ENCODE data around the gene SYNGR4.
"Not testable (repeated sequence)": the region's sequence is repeated elsewhere in the genome, so short reads cannot be mapped to it uniquely, and the experiment has no call there.

SYNGR4 gene, protein sequence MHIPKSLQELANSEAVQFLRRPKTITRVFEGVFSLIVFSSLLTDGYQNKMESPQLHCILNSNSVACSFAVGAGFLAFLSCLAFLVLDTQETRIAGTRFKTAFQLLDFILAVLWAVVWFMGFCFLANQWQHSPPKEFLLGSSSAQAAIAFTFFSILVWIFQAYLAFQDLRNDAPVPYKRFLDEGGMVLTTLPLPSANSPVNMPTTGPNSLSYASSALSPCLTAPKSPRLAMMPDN

GRCh38 chr19:48363810-48364597, at the start of gene SYNGR4, which contains the start of gene TMEM143:
Gene SYNGR4, plus strand, starts transcription at chr19:48364367. Its CDS starts 1,476 bp downstream, at chr19:48365843.
Gene TMEM143, minus strand, starts transcription at chr19:48363940. Its CDS starts 20 bp downstream, at chr19:48363920.
- no peaks in the 10 kb centered on the region for H3K27me3 Mint-ChIP-seq
- H3K27ac Mint-ChIP-seq, result peak within 1 kb of the TSS; percentile 96
- peak within 1 kb of the TSS; percentile 93 for H3K4me3 Mint-ChIP-seq
- peaks cover 11% of the 10 kb centered on the region for H3K4me1 Mint-ChIP-seq (ENCODE audit: low read depth)
- H3K36me3 Mint-ChIP-seq, result no peaks in the 10 kb centered on the region
- no peaks in the 10 kb centered on the region for H3K9me3 Mint-ChIP-seq (ENCODE audit: low read depth)

DNA sequence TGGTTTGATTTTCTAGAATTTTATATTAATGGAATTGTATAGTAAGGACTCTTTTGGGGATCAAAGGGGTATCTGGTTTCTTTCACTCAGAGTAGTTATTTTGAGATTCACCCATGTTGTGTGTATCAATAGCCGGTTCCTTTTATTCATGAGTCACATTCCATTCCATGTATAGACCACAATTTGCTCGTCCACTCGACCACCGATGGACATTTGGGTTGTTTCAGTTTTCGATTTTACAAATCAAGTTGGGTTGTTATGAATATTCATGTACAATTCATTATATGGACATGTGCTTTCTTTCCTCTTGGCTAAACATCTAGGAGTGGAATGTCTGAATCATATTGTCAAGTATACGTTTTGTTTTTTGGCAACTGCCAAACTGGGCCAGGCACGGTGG, 48.5 kb upstream of the SYNGR4 start:
- no peak overlapping the region for H3K27ac Mint-ChIP-seq
- H3K4me1 Mint-ChIP-seq (ENCODE audit: low read depth), result peaks cover 10% of the 10 kb centered on the region
- H3K27me3 Mint-ChIP-seq, result no peaks in the 10 kb centered on the region
- H3K9me3 Mint-ChIP-seq (ENCODE audit: low read depth), result no peaks in the 10 kb centered on the region
- no peak overlapping the region for H3K4me3 Mint-ChIP-seq
- H3K36me3 Mint-ChIP-seq, result no peaks in the 10 kb centered on the region

- H3K4me3 Mint-ChIP-seq; H3K9me3 Mint-ChIP-seq (ENCODE audit: low read depth); H3K27ac Mint-ChIP-seq; H3K36me3 Mint-ChIP-seq; H3K27me3 Mint-ChIP-seq: not testable (repeated sequence)
- peaks cover 25% of the 10 kb centered on the region for H3K4me1 Mint-ChIP-seq (ENCODE audit: low read depth)
Measured at GRCh38 chr19:48317708-48317960, 46.5 kb upstream of the SYNGR4 start.

GRCh38 chr19:48318286-48318987, 45.7 kb upstream of the SYNGR4 start:
- Mint-ChIP-seq H3K4me1 (ENCODE audit: low read depth) (peaks cover 32% of the 10 kb centered on the region), H3K4me3 (no peak overlapping the region), H3K27me3 (no peaks in the 10 kb centered on the region), H3K27ac (no peak overlapping the region), H3K36me3 (no peaks in the 10 kb centered on the region), H3K9me3 (ENCODE audit: low read depth) (no peaks in the 10 kb centered on the region)

GRCh38 chr19:48319647-48320541, 44.3 kb upstream of the SYNGR4 start:
- peak overlapping the region; percentile 32 for H3K4me3 Mint-ChIP-seq
- peaks cover 46% of the 10 kb centered on the region for H3K4me1 Mint-ChIP-seq (ENCODE audit: low read depth)
- no peaks in the 10 kb centered on the region for H3K36me3 Mint-ChIP-seq
- no peaks in the 10 kb centered on the region for H3K9me3 Mint-ChIP-seq (ENCODE audit: low read depth)
- H3K27ac Mint-ChIP-seq, result no peak overlapping the region
- H3K27me3 Mint-ChIP-seq, result no peaks in the 10 kb centered on the region

DNA sequence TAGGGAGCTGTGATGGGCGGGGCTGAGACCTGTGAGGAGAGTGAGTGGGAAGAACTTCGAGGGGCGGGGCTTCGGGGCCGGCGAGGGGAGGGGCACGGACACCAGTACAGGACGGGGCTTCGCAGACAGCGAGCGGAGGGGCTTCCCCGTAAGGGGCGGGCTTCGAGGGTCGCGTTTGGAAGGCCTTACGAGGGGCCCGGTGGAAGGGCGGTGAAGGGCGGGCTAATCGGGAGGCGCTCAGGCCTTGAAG, 42.9 kb upstream of the SYNGR4 start:
- H3K4me3 Mint-ChIP-seq, result peak overlapping the region; percentile 88
- H3K36me3 Mint-ChIP-seq, result no peaks in the 10 kb centered on the region
- peaks cover 55% of the 10 kb centered on the region for H3K4me1 Mint-ChIP-seq (ENCODE audit: low read depth)
- H3K27me3 Mint-ChIP-seq, result no peaks in the 10 kb centered on the region
- peak overlapping the region; percentile 96 for H3K27ac Mint-ChIP-seq
- no peaks in the 10 kb centered on the region for H3K9me3 Mint-ChIP-seq (ENCODE audit: low read depth)

GRCh38 chr19:48321622-48322591, 42.3 kb upstream of the SYNGR4 start:
- Mint-ChIP-seq H3K4me3 (peak overlapping the region; percentile 88), H3K36me3 (no peaks in the 10 kb centered on the region), H3K4me1 (ENCODE audit: low read depth) (peaks cover 58% of the 10 kb centered on the region), H3K27me3 (no peaks in the 10 kb centered on the region), H3K9me3 (ENCODE audit: low read depth) (no peaks in the 10 kb centered on the region), H3K27ac (peak overlapping the region; percentile 96)

DNA sequence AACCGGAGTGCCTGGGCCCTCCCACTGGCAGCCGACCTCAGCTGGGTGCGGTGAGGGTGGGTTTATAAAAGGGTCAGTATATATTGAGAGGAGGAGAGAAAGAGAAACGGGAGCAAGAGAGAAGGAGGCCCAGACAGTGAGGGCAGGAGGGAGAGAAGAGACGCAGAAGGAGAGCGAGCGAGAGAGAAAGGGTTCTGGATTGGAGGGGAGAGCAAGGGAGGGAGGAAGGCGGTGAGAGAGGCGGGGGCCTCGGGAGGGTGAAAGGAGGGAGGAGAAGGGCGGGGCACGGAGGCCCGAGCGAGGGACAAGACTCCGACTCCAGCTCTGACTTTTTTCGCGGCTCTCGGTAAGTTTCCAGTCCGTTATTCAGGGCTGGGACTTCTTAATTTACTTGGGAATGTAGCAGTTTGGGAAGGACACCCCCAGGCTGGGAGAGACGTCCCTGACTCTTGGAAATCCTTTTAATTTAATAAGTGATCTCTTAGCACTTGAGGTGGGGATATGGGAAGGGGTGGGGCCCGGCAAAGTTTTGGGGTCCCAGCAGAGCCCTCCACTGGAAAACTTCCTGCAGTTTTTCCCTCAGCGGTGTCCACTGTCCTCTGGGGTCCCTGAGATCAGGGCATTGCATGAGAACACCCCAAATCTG, 38.8 kb upstream of the SYNGR4 start, which contains the start of gene EMP3:
Gene EMP3 (plus strand): TSS at position 288 of the 646 bp plus-strand sequence. CDS start 1,293 bp downstream, outside the sequence.
- Mint-ChIP-seq H3K36me3 (peaks cover 5% of the 10 kb centered on the region), H3K4me3 (peak within 1 kb of the TSS; percentile 88), H3K27ac (peak within 1 kb of the TSS; percentile 91), H3K9me3 (ENCODE audit: low read depth) (no peaks in the 10 kb centered on the region), H3K4me1 (ENCODE audit: low read depth) (peaks cover 82% of the 10 kb centered on the region), H3K27me3 (no peaks in the 10 kb centered on the region)

GRCh38 chr19:48329167-48329891, 34.8 kb upstream of the SYNGR4 start:
- Mint-ChIP-seq H3K36me3 (peaks cover 5% of the 10 kb centered on the region), H3K4me3 (peak overlapping the region; percentile 87), H3K27me3 (no peaks in the 10 kb centered on the region), H3K9me3 (ENCODE audit: low read depth) (no peaks in the 10 kb centered on the region), H3K4me1 (ENCODE audit: low read depth) (peaks cover 74% of the 10 kb centered on the region), H3K27ac (peak overlapping the region; percentile 92)

- Mint-ChIP-seq H3K27me3 (no peaks in the 10 kb centered on the region), H3K9me3 (ENCODE audit: low read depth) (no peaks in the 10 kb centered on the region), H3K36me3 (peaks cover 5% of the 10 kb centered on the region), H3K4me1 (ENCODE audit: low read depth) (peaks cover 73% of the 10 kb centered on the region), H3K27ac (peak overlapping the region; percentile 92), H3K4me3 (peak overlapping the region; percentile 87)
Measured at GRCh38 chr19:48330012-48330681, 34.0 kb upstream of the SYNGR4 start.

- Mint-ChIP-seq H3K4me3 (peak overlapping the region; percentile 95), H3K27ac (peak overlapping the region; percentile 93), H3K4me1 (ENCODE audit: low read depth) (peaks cover 60% of the 10 kb centered on the region), H3K36me3 (peaks cover 5% of the 10 kb centered on the region), H3K27me3 (no peaks in the 10 kb centered on the region), H3K9me3 (ENCODE audit: low read depth) (no peaks in the 10 kb centered on the region)
Measured at GRCh38 chr19:48332351-48332661, 31.9 kb upstream of the SYNGR4 start.

- peak overlapping the region; percentile 93 for H3K27ac Mint-ChIP-seq
- no peaks in the 10 kb centered on the region for H3K27me3 Mint-ChIP-seq
- peaks cover 55% of the 10 kb centered on the region for H3K4me1 Mint-ChIP-seq (ENCODE audit: low read depth)
- H3K36me3 Mint-ChIP-seq, result peaks cover 5% of the 10 kb centered on the region
- H3K4me3 Mint-ChIP-seq, result peak overlapping the region; percentile 95
- no peaks in the 10 kb centered on the region for H3K9me3 Mint-ChIP-seq (ENCODE audit: low read depth)
Measured at GRCh38 chr19:48332662-48333466, 31.3 kb upstream of the SYNGR4 start.

Data from activated naive CD8-positive, alpha-beta T cell (primary cell).